Sigmoid colon (tissue), 4 donors: Measurements from ENCODE around the gene ANO1.

Experiments
- CTCF ChIP-seq, 4 experiments: fragments of 450-650 bp in 3 of 4; fragments of 200-600 bp in 1 of 4; IDR thresholded peaks; one replicate each; pipeline ENCODE4 v1.5.1; 2016 to 2019; ENCODE audit warnings: antibody characterized with exemption in 4 of 4, mild to moderate bottlenecking in 3 of 4, moderate library complexity in 2 of 4
- EP300 ChIP-seq, 4 donors: sonication (generic); formaldehyde crosslinking; IDR thresholded peaks; one replicate each; pipeline ENCODE4 v1.6.1; 2017; ENCODE audit warnings: antibody characterized with exemption in 4 of 4
- POLR2AphosphoS5 ChIP-seq, 4 donors: sonication (generic); formaldehyde crosslinking; IDR thresholded peaks; one replicate each; pipeline ENCODE4 v1.6.1; 2017; ENCODE audit warnings: antibody characterized with exemption in 4 of 4

- TF ChIP-seq CTCF (IDR thresholded peaks at IDR 0.05): no peak
- no peak for TF ChIP-seq EP300 (IDR thresholded peaks at IDR 0.05)
- TF ChIP-seq POLR2AphosphoS5 (IDR thresholded peaks at IDR 0.05): no peak
Observed at GRCh38 chr11:70111269-70112016, 33.3 kb downstream of the ANO1 start.
